Esophagus squamous epithelium (tissue), 5 donors: ENCODE data around the gene GABRA5. TPM values are rescaled to one million over a fixed set of nuclear protein-coding genes. Genes with fewer than 3 reads are reported as not detected.

ENCODE experiments used
- DNase-seq: peaks from one replicate; lab custom pipeline; 2025; lab: John Stamatoyannopoulos, UW
- H3K27ac ChIP-seq, 4 donors: fragments of 200-600 bp; sonication (generic); one replicate each; pipeline ENCODE4 v1.5.1; 2016 to 2019; ENCODE audit warnings: mild to moderate bottlenecking in 1 of 4
- H3K27me3 ChIP-seq, 4 donors: fragments of 200-600 bp; sonication (generic); 1 replicate in 3 of 4; 2 replicates in 1 of 4; pipeline versions ENCODE4 v1.5.1 to v1.6.0; 2017 to 2021; ENCODE audit warnings: antibody characterized with exemption in 1 of 4
- H3K36me3 ChIP-seq, 3 donors: fragments of 200-600 bp; sonication (generic); one replicate each; pipeline ENCODE4 v1.5.1; 2016 to 2019
- H3K4me1 ChIP-seq, 3 donors: fragments of 200-600 bp; sonication (generic); one replicate each; pipeline ENCODE4 v1.5.1; 2017 to 2019
- H3K4me3 ChIP-seq, 4 donors: fragments of 200-600 bp; sonication (generic); 1 replicate in 3 of 4; 2 replicates in 1 of 4; pipeline ENCODE4 v1.5.1; 2016 to 2019; ENCODE audit warnings: mild to moderate bottlenecking in 2 of 4, moderate library complexity in 1 of 4
- H3K9me3 ChIP-seq, 3 donors: fragments of 200-600 bp; sonication (generic); one replicate each; pipeline ENCODE4 v1.5.1; 2016 to 2019
- POLR2A ChIP-seq, 4 donors: fragments of 450-650 bp; IDR thresholded peaks; one replicate each; pipeline ENCODE4 v1.6.1; 2017; ENCODE audit warnings: antibody characterized with exemption in 4 of 4, mild to moderate bottlenecking in 4 of 4, moderate library complexity in 3 of 4
- WGBS, 2 donors: methylation state at CpG; one replicate each; pipeline ENCODE4 v1.1.5; 2018; 5-methylcytosine and 5-hydroxymethylcytosine counted together
- intact Hi-C: fragments of 100-400 bp; cut with DNase I; formaldehyde crosslinking; loops from one replicate; pipeline ENCODE4 v1.15.0; 2022
- total RNA-seq, 4 donors: library from RNA; depleted of rRNA; stranded (reverse); fragments of >200 nt; gene quantifications; one replicate each; pipeline ENCODE4 v1.1.0, GENCODE V29; 2016
- TF ChIP-seq, protein P1 (sequence below), 6 experiments: fragments of 450-650 bp in 4 of 6; fragments of 200-600 bp in 2 of 6; sonication (generic) in 2 of 6; IDR thresholded peaks; one replicate each; pipeline ENCODE4 v1.5.1; 2016 to 2019; ENCODE audit warnings: antibody characterized with exemption in 6 of 6, mild to moderate bottlenecking in 4 of 6, moderate library complexity in 4 of 6
- donor health status: DM: yes; HTN: yes; CAD: no.

Gene GABRA5
- total RNA-seq, 4 donors from 2014 or later, result 0.57 TPM; not detected in 2

DNA sequence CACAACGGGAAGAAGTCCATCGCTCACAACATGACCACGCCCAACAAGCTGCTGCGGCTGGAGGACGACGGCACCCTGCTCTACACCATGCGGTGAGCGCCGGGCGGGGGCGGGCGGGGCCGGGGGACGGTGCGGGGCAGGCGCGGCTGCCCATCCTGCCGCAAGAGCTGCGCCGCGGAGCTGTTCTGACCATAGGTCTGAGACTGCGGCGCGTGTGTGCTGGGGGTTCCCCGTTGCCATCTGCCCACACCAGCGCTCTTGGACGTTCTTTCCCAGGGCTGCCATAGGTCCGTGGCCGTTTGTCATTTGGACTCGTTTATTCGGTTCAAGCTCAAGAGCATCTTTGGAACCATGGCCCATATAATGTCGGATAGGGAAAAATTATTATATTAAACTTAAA is 16.6 kb downstream of the GABRA5 start:
- DNase-seq, result no peak
- Histone ChIP-seq H3K27ac (no peak overlapping the region), H3K9me3 (no peaks in the 10 kb centered on the region), H3K4me1 (peaks cover 0 to 18% (median 3%) of the 10 kb centered on the region in 3 donors), H3K36me3 (no peaks in the 10 kb centered on the region), H3K27me3 (peaks cover 0 to 17% (median 0%) of the 10 kb centered on the region in 4 donors), H3K4me3 (no peak overlapping the region)
- no peak for TF ChIP-seq POLR2A (IDR thresholded peaks at IDR 0.05)
- TF ChIP-seq, protein P1, sequence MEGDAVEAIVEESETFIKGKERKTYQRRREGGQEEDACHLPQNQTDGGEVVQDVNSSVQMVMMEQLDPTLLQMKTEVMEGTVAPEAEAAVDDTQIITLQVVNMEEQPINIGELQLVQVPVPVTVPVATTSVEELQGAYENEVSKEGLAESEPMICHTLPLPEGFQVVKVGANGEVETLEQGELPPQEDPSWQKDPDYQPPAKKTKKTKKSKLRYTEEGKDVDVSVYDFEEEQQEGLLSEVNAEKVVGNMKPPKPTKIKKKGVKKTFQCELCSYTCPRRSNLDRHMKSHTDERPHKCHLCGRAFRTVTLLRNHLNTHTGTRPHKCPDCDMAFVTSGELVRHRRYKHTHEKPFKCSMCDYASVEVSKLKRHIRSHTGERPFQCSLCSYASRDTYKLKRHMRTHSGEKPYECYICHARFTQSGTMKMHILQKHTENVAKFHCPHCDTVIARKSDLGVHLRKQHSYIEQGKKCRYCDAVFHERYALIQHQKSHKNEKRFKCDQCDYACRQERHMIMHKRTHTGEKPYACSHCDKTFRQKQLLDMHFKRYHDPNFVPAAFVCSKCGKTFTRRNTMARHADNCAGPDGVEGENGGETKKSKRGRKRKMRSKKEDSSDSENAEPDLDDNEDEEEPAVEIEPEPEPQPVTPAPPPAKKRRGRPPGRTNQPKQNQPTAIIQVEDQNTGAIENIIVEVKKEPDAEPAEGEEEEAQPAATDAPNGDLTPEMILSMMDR (IDR thresholded peaks at IDR 0.05), result no peak
- WGBS, 2 donors, result 87 to 98% methylated on average over 10 to 19 of the region's 32 CpGs
- intact Hi-C loops, result no loop called here

DNA sequence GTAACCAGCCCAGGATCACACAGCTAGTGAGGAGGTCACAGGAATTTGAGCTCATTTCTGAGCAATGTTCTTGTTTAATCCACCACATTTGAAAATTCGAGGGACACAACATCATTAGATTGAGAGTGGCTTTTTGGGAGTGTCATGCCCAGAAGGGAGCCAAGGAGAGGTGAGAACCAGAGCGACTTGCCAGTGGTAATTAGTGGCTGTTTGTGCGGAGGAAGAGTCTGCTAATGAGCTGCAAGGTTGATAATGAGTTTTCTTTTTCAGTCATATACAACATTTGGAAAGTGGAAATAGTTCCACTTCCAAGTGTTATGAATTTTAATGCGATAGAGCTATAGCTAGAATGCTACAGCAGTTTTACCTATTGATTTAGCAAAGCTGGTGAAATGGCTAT is 19.7 kb downstream of the GABRA5 start:
- H3K9me3 ChIP-seq, result no peaks in the 10 kb centered on the region
- no peak for DNase-seq
- WGBS, 2 donors, result 65 to 73% methylated on average over 4 of the region's 4 CpGs
- intact Hi-C loops, result no loop called here
- no peak overlapping the region for H3K27ac ChIP-seq
- H3K36me3 ChIP-seq, result no peaks in the 10 kb centered on the region
- peaks cover 0 to 20% (median 0%) of the 10 kb centered on the region in 4 donors for H3K27me3 ChIP-seq
- peaks cover 3 to 25% (median 4%) of the 10 kb centered on the region in 3 donors for H3K4me1 ChIP-seq
- no peak overlapping the region for H3K4me3 ChIP-seq
- no peak for TF ChIP-seq POLR2A (IDR thresholded peaks at IDR 0.05)
- TF ChIP-seq, protein P1 (IDR thresholded peaks at IDR 0.05), result no peak

DNA sequence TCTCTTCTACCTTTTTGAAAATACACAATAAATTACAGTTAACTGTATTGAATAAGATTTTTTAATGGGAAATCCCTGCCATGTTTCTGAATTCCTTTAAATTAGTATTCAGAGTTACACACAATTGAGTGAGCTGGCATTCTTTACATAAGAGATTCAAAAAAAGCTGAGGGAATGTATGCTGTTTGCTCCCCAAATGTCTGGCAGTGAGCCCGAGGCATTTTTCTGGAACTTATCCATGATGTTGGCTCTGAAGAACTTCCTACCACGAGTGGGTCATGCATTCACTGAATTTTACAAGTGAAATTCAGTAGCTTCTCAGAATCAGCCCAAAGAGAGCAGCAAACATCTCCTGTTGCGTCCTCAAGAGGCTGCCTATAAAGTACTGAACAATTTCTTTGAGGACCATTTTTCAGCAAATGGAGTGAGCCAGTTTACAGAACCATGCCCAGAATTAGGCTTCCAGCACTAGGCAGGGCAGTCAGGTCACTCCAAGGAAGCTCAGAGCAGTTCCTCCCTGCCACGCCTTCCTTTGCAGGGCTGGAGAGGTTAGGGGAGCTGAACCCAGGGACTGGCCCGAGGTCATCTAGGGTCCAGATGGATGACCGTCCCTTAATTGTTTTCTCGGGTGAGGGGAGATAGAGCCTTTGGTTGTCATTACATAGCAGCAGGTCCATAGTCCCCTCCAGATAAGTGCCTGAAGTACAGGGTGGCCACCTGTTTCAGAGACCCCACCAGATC is 21.2 kb downstream of the GABRA5 start:
- Histone ChIP-seq H3K4me3 (no peak overlapping the region), H3K36me3 (no peaks in the 10 kb centered on the region), H3K4me1 (peaks cover 3 to 28% (median 7%) of the 10 kb centered on the region in 3 donors), H3K27ac (peak overlapping the region in 1 of 4 donors; percentile 38), H3K27me3 (peaks cover 0 to 31% (median 0%) of the 10 kb centered on the region in 4 donors), H3K9me3 (no peaks in the 10 kb centered on the region)
- 25 to 34% methylated on average over 3 to 4 of the region's 7 CpGs for WGBS, 2 donors
- intact Hi-C loops, result no loop called here
- TF ChIP-seq, protein P1 (IDR thresholded peaks at IDR 0.05), result no peak
- no peak for TF ChIP-seq POLR2A (IDR thresholded peaks at IDR 0.05)
- no peak for DNase-seq

DNA sequence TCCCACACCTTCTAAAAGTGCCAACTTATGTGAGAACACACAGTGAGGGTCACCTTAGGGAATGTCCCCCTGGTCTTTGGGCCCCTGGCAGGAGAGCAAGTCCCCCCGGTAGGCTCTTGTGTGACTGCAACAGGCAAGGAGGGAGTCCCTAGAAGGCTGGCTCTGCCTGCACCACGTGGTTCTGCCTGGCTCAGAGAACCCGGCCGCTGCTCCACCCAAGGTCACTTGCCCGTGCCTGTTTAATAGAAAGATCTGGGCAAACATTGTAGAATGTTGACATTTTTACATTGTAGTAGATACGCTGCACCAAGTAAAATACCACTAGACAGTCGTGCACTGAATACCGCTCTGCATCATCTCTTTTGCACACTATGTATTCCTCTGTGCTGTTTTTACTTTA is 21.9 kb downstream of the GABRA5 start:
- Histone ChIP-seq H3K36me3 (no peaks in the 10 kb centered on the region), H3K4me3 (peak overlapping the region in 3 of 4 donors; percentile 24 to 28 (median 28)), H3K27ac (peak overlapping the region in 1 of 4 donors; percentile 38), H3K9me3 (no peaks in the 10 kb centered on the region), H3K27me3 (peaks cover 0 to 31% (median 0%) of the 10 kb centered on the region in 4 donors), H3K4me1 (peaks cover 3 to 28% (median 7%) of the 10 kb centered on the region in 3 donors)
- DNase-seq, result no peak
- WGBS, 2 donors, result 47 to 51% methylated on average over 4 to 8 of the region's 8 CpGs
- TF ChIP-seq, protein P1 (IDR thresholded peaks at IDR 0.05), result no peak
- TF ChIP-seq POLR2A (IDR thresholded peaks at IDR 0.05), result no peak
- intact Hi-C loops, result no loop called here

DNA sequence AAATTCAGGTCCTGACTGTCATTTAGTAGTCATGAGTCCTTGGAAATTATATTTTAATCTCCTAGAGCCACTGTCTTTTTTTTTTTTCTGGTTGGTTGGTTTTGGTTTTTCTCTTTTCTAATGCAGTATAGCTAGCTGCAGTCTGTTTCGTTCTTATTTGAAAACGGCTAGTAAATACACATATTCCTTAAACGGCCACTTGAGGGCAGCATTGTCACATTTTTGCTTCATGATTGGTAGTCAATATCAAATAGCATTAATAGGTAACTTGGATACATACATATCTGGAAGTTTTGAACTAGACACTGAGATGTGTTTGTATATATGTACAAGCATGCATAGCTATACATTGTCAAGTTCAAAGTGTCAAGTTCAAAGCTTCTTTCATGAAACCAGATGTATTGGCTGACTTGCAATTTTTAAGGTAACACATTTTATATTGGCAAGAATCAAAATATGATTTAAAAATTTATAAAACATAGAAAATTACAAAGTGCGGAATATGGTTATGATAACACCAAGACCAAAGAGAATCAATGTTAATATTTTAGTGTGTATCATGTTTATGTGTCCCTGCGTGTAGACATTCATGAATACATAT is 22.5 kb downstream of the GABRA5 start:
- H3K36me3 ChIP-seq, result no peaks in the 10 kb centered on the region
- peak overlapping the region in 1 of 4 donors; percentile 38 for H3K27ac ChIP-seq
- 21 to 25% methylated on average over 5 of the region's 5 CpGs for WGBS, 2 donors
- TF ChIP-seq, protein P1 (IDR thresholded peaks at IDR 0.05), result peak in 5 of 6 experiments; percentile 57 to 75 (median 69)
- TF ChIP-seq POLR2A (IDR thresholded peaks at IDR 0.05), result no peak
- H3K4me3 ChIP-seq, result peak overlapping the region in 3 of 4 donors; percentile 24 to 28 (median 28)
- peaks cover 0 to 31% (median 0%) of the 10 kb centered on the region in 4 donors for H3K27me3 ChIP-seq
- peaks cover 3 to 28% (median 7%) of the 10 kb centered on the region in 3 donors for H3K4me1 ChIP-seq
- no peaks in the 10 kb centered on the region for H3K9me3 ChIP-seq
- intact Hi-C loops, result no loop called here
- DNase-seq, result no peak
